OCI-LY3 (cell line): ENCODE results near the gene DOCK1.

Source experiments
- H2AFZ ChIP-seq: fragments of 200-600, 300-600 bp; shearing (Covaris generic); 2 replicates; pipeline ENCODE4 v1.6.0; 2014; ENCODE audit warnings: antibody characterized with exemption, low read depth, low read length
- H3K27ac ChIP-seq: fragments of 200-600, 300-600 bp; sonication (generic); 2 replicates; pipeline ENCODE4 v1.5.1; 2014; ENCODE audit warnings: mild to moderate bottlenecking, low read length, moderate library complexity, mixed read lengths
- H3K27me3 ChIP-seq: fragments of 200-600, 300-600 bp; sonication (generic); 2 replicates; pipeline ENCODE4 v1.6.1; 2014; ENCODE audit warnings: low read depth, low read length, mixed read lengths
- H3K36me3 ChIP-seq: fragments of 200-600, 300-600 bp; sonication (generic); replicated peaks from 2 replicates; pipeline ENCODE3; 2014; ENCODE audit warnings: low read depth, low read length, mixed read lengths
- H3K4me1 ChIP-seq: fragments of 300-600, 200-600 bp; sonication (generic); 2 replicates; pipeline ENCODE4 v1.6.1; 2014; ENCODE audit warnings: low read length, mixed read lengths
- H3K4me2 ChIP-seq: fragments of 200-600, 300-600 bp; sonication (generic); 2 replicates; pipeline ENCODE4 v1.6.1; 2014; ENCODE audit warnings: low read length, mixed read lengths
- H3K4me3 ChIP-seq: fragments of 300-600, 200-600 bp; sonication (generic); 2 replicates; pipeline ENCODE4 v1.5.1; 2014; ENCODE audit warnings: antibody characterized with exemption, mild to moderate bottlenecking, low read length, moderate library complexity
- H3K79me2 ChIP-seq: fragments of 300-600, 200-600 bp; shearing (Covaris generic); 2 replicates; pipeline ENCODE4 v1.6.1; 2014; ENCODE audit warnings: mild to moderate bottlenecking, low read length, mixed read lengths
- H3K9ac ChIP-seq: fragments of 300-600, 200-600 bp; shearing (Covaris generic); 2 replicates; pipeline ENCODE4 v1.6.0; 2014; ENCODE audit warnings: mild to moderate bottlenecking, low read length, moderate library complexity
- H3K9me3 ChIP-seq: fragments of 200-600, 300-600 bp; shearing (Covaris generic); 2 replicates; pipeline ENCODE4 v1.6.1; 2014; ENCODE audit warnings: low read length, mixed read lengths; ENCODE audit not compliant: insufficient read depth
- H4K20me1 ChIP-seq: fragments of 200-600, 300-600 bp; sonication (generic); 2 replicates; pipeline ENCODE4 v1.6.1; 2016; ENCODE audit warnings: low read length, mixed read lengths; ENCODE audit not compliant: insufficient read depth
- EZH2phosphoT487 ChIP-seq: fragments of 200-600 bp; shearing (Covaris generic); IDR thresholded peaks from 2 replicates; pipeline ENCODE4 v1.6.1; 2018; ENCODE audit warnings: antibody characterized with exemption, mixed run types, low read depth
- TF ChIP-seq, protein P1 (sequence below): fragments of 200-600, 300-600 bp; sonication (generic); IDR thresholded peaks from 2 replicates; pipeline ENCODE4 v1.5.1; 2014; ENCODE audit warnings: antibody characterized with exemption, low read length, low read depth

The DOCK1 gene

DNA sequence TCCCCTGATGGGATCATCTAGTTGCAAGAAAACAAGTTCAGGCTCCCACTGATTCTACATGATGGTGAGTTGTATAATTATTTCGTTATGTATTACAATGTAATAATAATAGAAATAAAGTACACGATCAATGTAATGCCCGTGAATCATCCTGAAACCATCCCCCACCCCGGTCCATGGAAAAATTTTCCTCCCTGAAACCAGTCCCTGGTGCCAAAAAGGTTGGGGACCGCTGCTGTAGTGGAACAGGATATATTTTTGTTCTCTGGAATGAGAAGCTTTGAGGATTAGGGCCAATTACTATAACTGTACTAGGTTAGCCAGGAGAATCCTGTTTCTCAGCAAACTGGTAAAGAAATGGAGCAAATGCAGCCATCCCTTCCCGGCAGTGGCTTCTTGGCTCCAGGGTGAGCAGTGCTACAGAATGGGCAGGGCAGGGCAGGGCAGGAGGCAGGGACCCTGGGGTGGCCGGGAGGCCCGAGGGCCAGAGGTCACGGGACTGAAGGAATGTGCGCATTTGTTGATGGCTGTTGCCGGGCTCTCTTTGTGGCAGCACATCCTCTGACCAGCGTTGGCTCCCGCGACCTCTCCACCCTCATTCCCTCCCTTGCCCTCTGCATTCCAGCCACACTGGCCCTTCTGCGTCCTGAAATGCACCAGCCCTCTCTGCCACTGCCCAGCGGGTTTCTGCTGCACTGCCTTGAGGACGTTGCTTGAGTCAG, 481.5 kb downstream of the DOCK1 start:
- TF ChIP-seq, protein P1, sequence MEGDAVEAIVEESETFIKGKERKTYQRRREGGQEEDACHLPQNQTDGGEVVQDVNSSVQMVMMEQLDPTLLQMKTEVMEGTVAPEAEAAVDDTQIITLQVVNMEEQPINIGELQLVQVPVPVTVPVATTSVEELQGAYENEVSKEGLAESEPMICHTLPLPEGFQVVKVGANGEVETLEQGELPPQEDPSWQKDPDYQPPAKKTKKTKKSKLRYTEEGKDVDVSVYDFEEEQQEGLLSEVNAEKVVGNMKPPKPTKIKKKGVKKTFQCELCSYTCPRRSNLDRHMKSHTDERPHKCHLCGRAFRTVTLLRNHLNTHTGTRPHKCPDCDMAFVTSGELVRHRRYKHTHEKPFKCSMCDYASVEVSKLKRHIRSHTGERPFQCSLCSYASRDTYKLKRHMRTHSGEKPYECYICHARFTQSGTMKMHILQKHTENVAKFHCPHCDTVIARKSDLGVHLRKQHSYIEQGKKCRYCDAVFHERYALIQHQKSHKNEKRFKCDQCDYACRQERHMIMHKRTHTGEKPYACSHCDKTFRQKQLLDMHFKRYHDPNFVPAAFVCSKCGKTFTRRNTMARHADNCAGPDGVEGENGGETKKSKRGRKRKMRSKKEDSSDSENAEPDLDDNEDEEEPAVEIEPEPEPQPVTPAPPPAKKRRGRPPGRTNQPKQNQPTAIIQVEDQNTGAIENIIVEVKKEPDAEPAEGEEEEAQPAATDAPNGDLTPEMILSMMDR: no peak
- no peak for TF ChIP-seq EZH2phosphoT487
- H3K79me2 ChIP-seq: no peaks in the 10 kb centered on the region

DNA sequence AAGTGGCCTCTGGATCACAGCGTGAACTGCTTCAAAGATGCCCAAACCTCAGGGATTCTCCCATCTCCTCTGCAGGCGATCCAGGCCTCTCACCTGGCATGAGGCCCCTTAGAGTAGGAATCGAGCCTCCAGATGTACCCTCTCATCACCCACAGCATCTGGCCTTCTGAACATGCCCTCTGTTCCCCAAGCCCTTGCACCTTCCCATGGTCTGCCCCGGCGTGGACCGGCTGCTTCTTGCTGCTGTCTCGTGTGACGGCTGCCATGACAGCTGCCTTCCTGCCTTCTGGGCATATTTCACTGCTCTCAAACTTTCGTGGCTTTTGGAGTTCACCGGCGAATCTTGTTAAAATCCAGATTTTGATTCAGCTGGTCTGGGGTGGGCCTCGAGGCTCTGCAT, 486.6 kb downstream of the DOCK1 start:
- H3K4me1 ChIP-seq: no peaks in the 10 kb centered on the region
- no peaks in the 10 kb centered on the region for H3K79me2 ChIP-seq
- no peak overlapping the region for H3K27ac ChIP-seq
- H2AFZ ChIP-seq: no peak overlapping the region
- H3K36me3 ChIP-seq: no peaks in the 10 kb centered on the region
- H3K9me3 ChIP-seq: no peaks in the 10 kb centered on the region
- no peaks in the 10 kb centered on the region for H4K20me1 ChIP-seq
- TF ChIP-seq EZH2phosphoT487: no peak
- TF ChIP-seq, protein P1: no peak
- no peak overlapping the region for H3K9ac ChIP-seq
- H3K27me3 ChIP-seq: no peaks in the 10 kb centered on the region
- H3K4me2 ChIP-seq: no peak overlapping the region
- H3K4me3 ChIP-seq: no peak overlapping the region

More for the DNA sequence above, 481.5 kb downstream of the DOCK1 start:
- Histone ChIP-seq H3K4me2 (no peak overlapping the region), H3K27ac (no peak overlapping the region), H3K9ac (no peak overlapping the region), H3K27me3 (no peaks in the 10 kb centered on the region), H3K4me3 (no peak overlapping the region), H3K9me3 (no peaks in the 10 kb centered on the region), H3K4me1 (no peaks in the 10 kb centered on the region), H3K36me3 (no peaks in the 10 kb centered on the region), H2AFZ (no peak overlapping the region), H4K20me1 (no peaks in the 10 kb centered on the region)

DNA sequence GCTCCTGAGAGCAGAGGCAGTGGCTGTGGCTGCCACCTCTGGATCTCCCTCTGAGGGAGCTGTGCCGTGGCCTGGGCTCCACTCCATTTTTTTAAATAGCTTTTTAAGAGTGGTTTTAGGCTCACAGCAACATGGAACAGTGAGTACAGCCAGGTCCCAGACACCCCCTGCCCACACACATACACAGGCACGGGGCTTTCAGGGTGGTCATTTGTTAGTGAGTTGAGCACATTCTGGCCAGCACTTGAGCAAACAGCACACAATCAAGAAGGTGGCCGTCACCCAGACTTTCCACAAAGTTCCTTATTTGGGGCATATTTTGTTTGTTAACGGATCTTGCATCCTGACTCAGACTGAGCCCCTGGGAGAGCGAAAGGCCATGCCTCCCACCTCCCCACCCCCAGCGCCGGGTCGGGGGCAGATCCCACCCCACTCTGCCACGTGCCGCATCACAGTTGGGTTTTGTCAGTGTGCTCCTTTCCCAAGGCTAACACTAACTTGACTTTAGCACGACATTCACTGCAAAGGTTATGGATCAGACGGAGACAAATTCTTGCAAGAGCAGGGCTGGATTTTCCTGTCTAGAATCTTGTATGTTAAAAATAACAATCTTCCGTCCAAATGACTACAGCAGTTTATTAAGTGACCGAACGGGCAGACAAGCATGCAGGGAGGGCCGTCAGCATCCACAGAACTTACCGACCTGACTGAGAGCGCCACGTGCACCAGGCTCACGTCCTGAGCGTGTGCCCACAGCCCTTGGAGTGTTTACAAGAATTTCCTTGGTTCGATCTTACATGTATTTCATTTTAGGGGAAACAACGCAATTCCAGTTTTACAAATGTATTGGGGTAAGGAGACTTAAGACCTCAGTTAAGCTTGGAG, 487.4 kb downstream of the DOCK1 start:
- Histone ChIP-seq H3K4me3 (no peak overlapping the region), H2AFZ (no peak overlapping the region), H3K79me2 (no peaks in the 10 kb centered on the region), H3K27me3 (no peaks in the 10 kb centered on the region), H3K36me3 (no peaks in the 10 kb centered on the region), H3K4me2 (no peak overlapping the region), H3K9ac (no peak overlapping the region), H4K20me1 (no peaks in the 10 kb centered on the region), H3K4me1 (no peaks in the 10 kb centered on the region), H3K9me3 (no peaks in the 10 kb centered on the region), H3K27ac (no peak overlapping the region)
- no peak for TF ChIP-seq EZH2phosphoT487
- TF ChIP-seq, protein P1: no peak

DNA sequence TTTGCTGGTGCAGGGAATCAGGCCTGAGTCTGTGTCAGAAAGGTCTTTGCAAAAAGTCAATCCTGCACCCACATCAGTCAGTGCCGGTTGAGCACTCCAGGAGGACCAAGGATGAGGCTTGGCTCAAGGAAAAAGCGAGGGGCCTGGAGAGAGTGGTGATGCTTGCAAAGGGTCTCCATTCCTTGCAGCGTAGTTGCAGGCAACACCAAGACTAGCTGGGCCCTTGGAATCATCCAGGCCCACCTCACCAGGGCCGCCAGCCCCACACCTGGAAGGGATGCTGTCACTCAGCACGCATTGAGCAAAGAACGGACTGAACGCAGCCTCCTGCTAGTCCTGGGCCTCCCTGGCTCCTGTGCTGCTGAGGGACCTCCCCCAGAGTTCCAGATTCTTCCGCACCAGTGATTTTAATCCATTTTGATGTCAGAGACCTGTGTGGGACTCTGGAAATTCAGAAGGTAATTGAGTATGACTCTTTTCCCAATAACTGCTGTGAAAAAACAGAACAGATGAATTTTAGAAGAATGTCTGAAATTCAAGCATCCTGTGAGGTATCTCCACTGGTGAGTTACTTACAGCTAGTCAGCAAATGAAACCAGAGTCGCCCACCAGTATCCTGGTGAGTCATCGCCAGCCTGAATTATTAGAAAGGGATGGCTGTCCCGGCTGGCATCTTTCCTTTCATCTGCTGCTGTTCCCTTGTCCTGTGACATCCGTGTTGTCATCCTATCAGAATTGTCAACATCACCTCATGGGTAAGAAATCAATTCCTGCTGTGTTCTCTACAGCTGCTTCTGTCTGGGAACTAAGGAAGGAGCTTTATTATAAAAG, 493.1 kb downstream of the DOCK1 start:
- no peak for TF ChIP-seq EZH2phosphoT487
- TF ChIP-seq, protein P1: no peak
- H4K20me1 ChIP-seq: no peaks in the 10 kb centered on the region
- H3K27me3 ChIP-seq: no peaks in the 10 kb centered on the region
- no peak overlapping the region for H3K9ac ChIP-seq
- no peaks in the 10 kb centered on the region for H3K9me3 ChIP-seq
- H2AFZ ChIP-seq: no peak overlapping the region
- no peak overlapping the region for H3K4me3 ChIP-seq
- H3K4me2 ChIP-seq: no peak overlapping the region
- no peaks in the 10 kb centered on the region for H3K36me3 ChIP-seq
- no peak overlapping the region for H3K27ac ChIP-seq
- no peaks in the 10 kb centered on the region for H3K4me1 ChIP-seq
- H3K79me2 ChIP-seq: no peaks in the 10 kb centered on the region
